ENCODE results near the gene PSG1.
"Not testable (repeated sequence)": the region's sequence is repeated elsewhere in the genome, so short reads cannot be mapped to it uniquely, and the experiment has no call there.

Gene PSG1

DNA sequence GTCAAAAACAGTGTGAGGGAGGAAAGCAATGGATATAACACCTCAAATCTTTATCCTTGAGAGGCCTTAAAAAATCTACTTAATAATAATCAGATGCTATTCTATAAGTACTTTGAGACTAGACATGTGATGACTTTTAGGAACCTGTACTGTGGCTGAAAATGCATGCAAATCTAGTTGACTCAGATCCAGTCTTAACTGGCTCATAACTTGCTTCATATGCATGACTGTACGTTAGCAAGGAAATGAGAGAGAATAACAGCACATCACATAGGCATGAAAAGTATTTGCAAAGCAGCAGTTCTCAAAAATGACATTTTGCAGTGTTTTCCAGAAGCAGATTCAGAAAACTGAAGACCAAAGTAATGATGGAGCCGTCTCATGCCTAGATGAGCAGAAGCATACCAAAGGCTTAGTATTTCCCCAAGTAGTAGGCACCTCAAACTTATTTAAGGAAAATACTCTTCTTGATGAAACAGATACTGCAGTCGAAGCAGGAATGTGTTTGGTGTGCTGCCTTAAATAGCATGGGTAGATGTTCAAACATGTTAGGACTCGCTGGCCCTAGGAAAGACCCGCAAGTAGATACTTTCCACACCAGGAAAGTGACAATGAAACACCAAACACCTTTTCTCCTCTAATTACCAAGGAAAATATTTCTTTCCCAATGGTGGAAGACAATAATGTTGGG, 59.4 kb downstream of the PSG1 start:
- not testable (repeated sequence) for DNase-seq (ENCODE audit: low read depth)

DNA sequence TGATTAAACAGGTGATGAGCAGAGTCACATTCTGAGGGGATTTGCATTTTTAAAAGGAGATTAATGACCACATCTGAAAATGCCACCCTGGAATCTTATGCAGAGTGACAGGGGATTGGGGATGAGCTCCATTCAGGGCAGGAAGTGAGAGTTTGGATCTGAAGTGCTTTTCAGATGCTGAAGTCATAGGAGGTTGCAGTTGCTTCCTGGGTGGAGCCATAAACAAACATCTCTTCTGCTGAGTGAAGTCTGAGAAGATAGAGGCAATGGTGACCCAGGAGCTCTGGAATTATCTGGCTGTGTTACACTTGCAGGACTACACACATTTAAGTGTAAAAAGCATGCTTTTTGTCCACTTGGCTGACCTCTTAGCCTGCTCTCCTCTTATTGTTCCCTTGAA, 62.6 kb downstream of the PSG1 start:
- DNase-seq (ENCODE audit: low read depth) = no peak
